ENCODE results near the gene PER1. TPM values are rescaled to one million over a fixed set of nuclear protein-coding genes. Genes with fewer than 3 reads are reported as not detected.
A peak's percentile ranks its signal among the peaks of the same experiment; 100 is the strongest.

The PER1 gene
- total and polyA plus RNA-seq, 9 of the 15 experiments (the other 6 are each of a cell fraction or from before 2014, with no cell fraction given): 0.13 to 26.0 (median 3.4) TPM

- TF ChIP-seq NR4A1 (CRISPR knock-in tag; IDR thresholded peaks at IDR 0.05) (no peak), NR4A1 (tag; IDR thresholded peaks at IDR 0.05) (peak; percentile 56; the same call in 1 of the 2 replicates), SREBF1 (IDR thresholded peaks at IDR 0.05; ENCODE audit: borderline replicate concordance, low read depth, low read length) (no peak), ZNF699 (CRISPR knock-in tag; IDR thresholded peaks at IDR 0.05; ENCODE audit: insufficient replicate concordance) (no peak), ARID4B (CRISPR knock-in tag; IDR thresholded peaks at IDR 0.05) (no peak), ZFP30 (CRISPR knock-in tag; IDR thresholded peaks at IDR 0.05; ENCODE audit: borderline replicate concordance) (peak; percentile 91; the same call in 1 of the 2 replicates), DIDO1 (tag; IDR thresholded peaks at IDR 0.05; ENCODE audit: low read depth) (no peak), POLR2A (conservative IDR thresholded peaks at IDR 0.05) (peak; percentile 100), SIN3A (IDR thresholded peaks at IDR 0.05; ENCODE audit: borderline replicate concordance in 2 of 2, control insufficient read depth in 1 of 2, low read depth in 2 of 2, low read length in 2 of 2) (peak; percentile 95 to 97; a peak in 2 of 4 replicates), NFE2L1 (tag; IDR thresholded peaks at IDR 0.05; ENCODE audit: borderline replicate concordance, low read depth) (no peak), BCLAF1 (IDR thresholded peaks at IDR 0.05; ENCODE audit: borderline replicate concordance in 1 of 2, control insufficient read depth in 1 of 2, low read depth in 2 of 2, low read length in 1 of 2) (peak; percentile 66 to 100; a peak in 3 of 4 replicates), ZNF133 (CRISPR knock-in tag; IDR thresholded peaks at IDR 0.05) (no peak), ZSCAN29 (IDR thresholded peaks at IDR 0.05) (no peak; the same call in none of the 2 replicates), MAX (CRISPR knock-in tag; IDR thresholded peaks at IDR 0.05) (no peak), ATF3 (IDR thresholded peaks at IDR 0.05) (peak; percentile 78), ATF3 (CRISPR knock-in tag; conservative IDR thresholded peaks at IDR 0.05) (peak; percentile 91; the same call in 1 of the 2 replicates), NR3C1 (CRISPR knock-in tag; IDR thresholded peaks at IDR 0.05) (no peak), ZFP1 (CRISPR knock-in tag; IDR thresholded peaks at IDR 0.05) (peak; percentile 48; the same call in 1 of the 2 replicates), LCOR (CRISPR knock-in tag; IDR thresholded peaks at IDR 0.05) (peak; percentile 95)
Observed at GRCh38 chr17:8173056-8173870, 21.1 kb upstream of the PER1 start (continued).

Measured in K562 (cell line).